Ovary (tissue), 3 donors: ENCODE results near the gene SCOC.

Experiments
- EP300 ChIP-seq: sonication (generic); formaldehyde crosslinking; IDR thresholded peaks from one replicate; pipeline ENCODE4 v1.6.1; 2017; ENCODE audit warnings: antibody characterized with exemption
- POLR2A ChIP-seq: fragments of 450-650 bp; IDR thresholded peaks from one replicate; pipeline ENCODE4 v1.6.1; 2017; ENCODE audit warnings: antibody characterized with exemption, mild to moderate bottlenecking, moderate library complexity
- TF ChIP-seq, protein P1 (sequence below), 3 donors: fragments of 450-650 bp in 2 of 3; fragments of 200-600 bp in 1 of 3; IDR thresholded peaks; one replicate each; pipeline versions ENCODE4 v1.5.1 to v1.8.0; 2016 to 2022; ENCODE audit warnings: antibody characterized with exemption in 3 of 3, mild to moderate bottlenecking in 1 of 3
- donor health status: DM: no; HTN: no; CAD: no.

DNA sequence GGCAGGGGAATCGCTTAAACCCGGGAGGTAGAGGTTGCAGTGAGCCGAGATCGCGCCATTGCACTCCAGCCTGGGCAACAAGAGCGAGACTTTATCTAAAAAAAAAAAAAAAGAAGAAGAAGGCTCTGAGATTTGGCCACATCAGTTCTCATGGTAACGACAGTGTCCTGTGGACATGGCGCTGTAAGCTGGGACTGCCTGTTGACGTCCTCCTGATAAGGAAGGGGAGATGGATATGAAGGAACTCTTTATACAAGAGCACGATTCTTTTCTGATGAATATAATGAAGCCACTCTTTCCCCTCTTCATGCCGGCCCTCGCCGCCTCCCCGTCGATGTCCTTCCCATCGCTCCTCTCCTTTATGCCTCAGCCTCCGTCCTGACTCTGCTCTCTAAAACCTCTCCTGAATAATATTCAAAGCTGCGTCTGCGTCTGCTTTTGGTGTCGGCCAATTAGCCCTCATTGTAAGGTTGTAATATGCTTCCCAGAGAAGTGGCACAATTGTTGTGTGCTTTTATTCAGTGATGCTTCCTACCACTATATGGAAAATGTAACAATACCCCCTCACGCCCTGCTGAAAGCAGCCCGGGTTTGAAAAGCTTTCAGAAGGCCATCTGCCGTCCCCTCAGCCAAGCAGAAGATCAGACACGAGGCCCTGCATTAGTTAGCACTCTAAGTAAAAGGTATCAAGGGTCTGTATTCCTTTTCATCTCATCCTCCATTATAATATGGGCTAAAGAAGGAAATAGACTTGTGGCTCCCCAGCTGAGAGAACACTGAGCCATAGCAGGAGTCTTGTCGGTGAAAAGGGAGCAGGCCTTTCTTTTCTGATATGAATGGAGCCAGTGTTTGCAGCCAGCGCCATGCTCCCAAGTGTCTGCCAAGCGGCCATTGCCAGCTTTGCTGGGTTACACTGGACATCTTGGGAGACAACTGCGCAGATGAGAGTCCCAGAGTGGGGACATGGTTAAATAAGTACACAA, 22.1 kb upstream of the SCOC start:
- TF ChIP-seq, protein P1, sequence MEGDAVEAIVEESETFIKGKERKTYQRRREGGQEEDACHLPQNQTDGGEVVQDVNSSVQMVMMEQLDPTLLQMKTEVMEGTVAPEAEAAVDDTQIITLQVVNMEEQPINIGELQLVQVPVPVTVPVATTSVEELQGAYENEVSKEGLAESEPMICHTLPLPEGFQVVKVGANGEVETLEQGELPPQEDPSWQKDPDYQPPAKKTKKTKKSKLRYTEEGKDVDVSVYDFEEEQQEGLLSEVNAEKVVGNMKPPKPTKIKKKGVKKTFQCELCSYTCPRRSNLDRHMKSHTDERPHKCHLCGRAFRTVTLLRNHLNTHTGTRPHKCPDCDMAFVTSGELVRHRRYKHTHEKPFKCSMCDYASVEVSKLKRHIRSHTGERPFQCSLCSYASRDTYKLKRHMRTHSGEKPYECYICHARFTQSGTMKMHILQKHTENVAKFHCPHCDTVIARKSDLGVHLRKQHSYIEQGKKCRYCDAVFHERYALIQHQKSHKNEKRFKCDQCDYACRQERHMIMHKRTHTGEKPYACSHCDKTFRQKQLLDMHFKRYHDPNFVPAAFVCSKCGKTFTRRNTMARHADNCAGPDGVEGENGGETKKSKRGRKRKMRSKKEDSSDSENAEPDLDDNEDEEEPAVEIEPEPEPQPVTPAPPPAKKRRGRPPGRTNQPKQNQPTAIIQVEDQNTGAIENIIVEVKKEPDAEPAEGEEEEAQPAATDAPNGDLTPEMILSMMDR (IDR thresholded peaks at IDR 0.05), result no peak
- TF ChIP-seq EP300, result no peak
- TF ChIP-seq POLR2A, result no peak
